ENCODE results near the gene CYTH4. TPM values are rescaled to one million over a fixed set of nuclear protein-coding genes. Genes with fewer than 3 reads are reported as not detected.
A peak's percentile ranks its signal among the peaks of the same experiment; 100 is the strongest.

Gene CYTH4
- polyA plus RNA-seq, 2 of the 4 experiments (the other 2 are of a cell fraction) = 0.05 to 0.10 TPM

DNA sequence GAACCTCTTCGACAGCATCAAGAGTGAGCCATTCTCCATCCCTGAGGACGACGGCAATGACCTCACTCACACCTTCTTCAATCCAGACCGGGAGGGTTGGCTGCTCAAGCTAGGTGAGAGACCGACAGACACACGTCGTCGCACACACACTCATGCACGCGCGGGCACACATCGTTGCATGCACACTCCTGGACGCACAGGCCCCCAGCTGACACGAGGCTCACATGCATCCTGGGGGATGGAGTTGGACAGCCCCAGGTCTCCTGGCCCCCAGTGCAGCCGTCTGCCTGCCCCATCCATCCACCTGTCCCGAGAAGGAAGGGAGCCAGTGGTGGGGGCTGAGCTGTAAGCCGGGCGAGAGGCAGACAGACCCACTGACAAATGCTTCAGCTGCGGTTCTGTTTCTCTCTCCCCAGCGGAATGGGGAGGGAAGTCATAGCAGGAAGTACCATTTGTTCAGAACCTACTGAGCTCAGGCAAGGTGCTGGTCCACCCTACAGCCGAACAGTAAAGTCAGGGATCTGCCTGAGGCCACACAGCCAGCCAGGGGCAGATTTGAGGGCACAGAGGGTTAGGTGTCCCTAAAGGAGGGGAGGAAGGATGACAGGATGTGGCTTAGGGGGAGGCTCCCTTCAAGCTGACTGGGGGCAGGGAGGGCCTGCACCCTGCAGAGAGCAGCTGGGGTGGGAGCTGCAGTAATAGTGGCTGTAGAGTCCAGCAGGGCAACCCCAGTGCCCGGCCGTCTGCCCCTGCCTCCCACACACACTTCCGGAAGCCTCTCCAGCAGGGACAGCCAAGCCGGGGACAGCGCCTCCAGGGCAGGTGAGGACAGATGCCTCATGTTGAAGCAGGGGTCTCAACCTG is 27.1 kb downstream of the CYTH4 start:
- DNase-seq (ENCODE audit: low read depth in 1 of 2, low spot score in 1 of 2) (no peak), FAIRE-seq (no peak), ATAC-seq (no peak)
- POLR2A ChIA-PET = no interaction called here
- no peak overlapping the region for H3K4me3 ChIP-seq
- H3K4me1 ChIP-seq = peaks cover 58% of the 10 kb centered on the region
- no peak overlapping the region for H3K4me2 ChIP-seq
- CTCF ChIA-PET = interaction anchor here (0.6 to 3.5 kb wide), 8 partner anchors 49 to 443 kb away, joined by 3 to 27 read pairs (median 4); no protein-coding TSS in a partner anchor
- no peaks in the 10 kb centered on the region for H3K9me3 ChIP-seq
- peak overlapping the region; percentile 50 to 76; a peak in 5 of 6 replicates for H3K27ac ChIP-seq
- TF ChIP-seq FOXS1 (CRISPR knock-in tag; IDR thresholded peaks at IDR 0.05) = no peak
- no peak for TF ChIP-seq PHF8 (IDR thresholded peaks at IDR 0.05; ENCODE audit: borderline replicate concordance, low read depth)
- TF ChIP-seq JUNB (IDR thresholded peaks at IDR 0.05) = no peak
- no peak for TF ChIP-seq KDM5A (IDR thresholded peaks at IDR 0.05)
- TF ChIP-seq TFCP2L1 (CRISPR knock-in tag; IDR thresholded peaks at IDR 0.05) = no peak
- no peak for TF ChIP-seq POLR2A (IDR thresholded peaks at IDR 0.05; ENCODE audit: low read length)
- TF ChIP-seq HOXA7 (CRISPR knock-in tag; IDR thresholded peaks at IDR 0.05) = no peak
- no peak for TF ChIP-seq CHD2 (IDR thresholded peaks at IDR 0.05; ENCODE audit: low read length, partially characterized antibody)
- TF ChIP-seq NR3C1 (IDR thresholded peaks at IDR 0.05) = no peak
- no peak for TF ChIP-seq CBX8 (IDR thresholded peaks at IDR 0.05)
- TF ChIP-seq NFE2L2 (conservative IDR thresholded peaks at IDR 0.05; ENCODE audit: low read length) = no peak
- TF ChIP-seq, protein P1, sequence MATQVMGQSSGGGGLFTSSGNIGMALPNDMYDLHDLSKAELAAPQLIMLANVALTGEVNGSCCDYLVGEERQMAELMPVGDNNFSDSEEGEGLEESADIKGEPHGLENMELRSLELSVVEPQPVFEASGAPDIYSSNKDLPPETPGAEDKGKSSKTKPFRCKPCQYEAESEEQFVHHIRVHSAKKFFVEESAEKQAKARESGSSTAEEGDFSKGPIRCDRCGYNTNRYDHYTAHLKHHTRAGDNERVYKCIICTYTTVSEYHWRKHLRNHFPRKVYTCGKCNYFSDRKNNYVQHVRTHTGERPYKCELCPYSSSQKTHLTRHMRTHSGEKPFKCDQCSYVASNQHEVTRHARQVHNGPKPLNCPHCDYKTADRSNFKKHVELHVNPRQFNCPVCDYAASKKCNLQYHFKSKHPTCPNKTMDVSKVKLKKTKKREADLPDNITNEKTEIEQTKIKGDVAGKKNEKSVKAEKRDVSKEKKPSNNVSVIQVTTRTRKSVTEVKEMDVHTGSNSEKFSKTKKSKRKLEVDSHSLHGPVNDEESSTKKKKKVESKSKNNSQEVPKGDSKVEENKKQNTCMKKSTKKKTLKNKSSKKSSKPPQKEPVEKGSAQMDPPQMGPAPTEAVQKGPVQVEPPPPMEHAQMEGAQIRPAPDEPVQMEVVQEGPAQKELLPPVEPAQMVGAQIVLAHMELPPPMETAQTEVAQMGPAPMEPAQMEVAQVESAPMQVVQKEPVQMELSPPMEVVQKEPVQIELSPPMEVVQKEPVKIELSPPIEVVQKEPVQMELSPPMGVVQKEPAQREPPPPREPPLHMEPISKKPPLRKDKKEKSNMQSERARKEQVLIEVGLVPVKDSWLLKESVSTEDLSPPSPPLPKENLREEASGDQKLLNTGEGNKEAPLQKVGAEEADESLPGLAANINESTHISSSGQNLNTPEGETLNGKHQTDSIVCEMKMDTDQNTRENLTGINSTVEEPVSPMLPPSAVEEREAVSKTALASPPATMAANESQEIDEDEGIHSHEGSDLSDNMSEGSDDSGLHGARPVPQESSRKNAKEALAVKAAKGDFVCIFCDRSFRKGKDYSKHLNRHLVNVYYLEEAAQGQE (IDR thresholded peaks at IDR 0.05) = no peak
- no peak for TF ChIP-seq MYC (IDR thresholded peaks at IDR 0.05; ENCODE audit: borderline replicate concordance, low read length)
- no peak for TF ChIP-seq GATA3 (IDR thresholded peaks at IDR 0.05; ENCODE audit: borderline replicate concordance)
- TF ChIP-seq, protein P2, sequence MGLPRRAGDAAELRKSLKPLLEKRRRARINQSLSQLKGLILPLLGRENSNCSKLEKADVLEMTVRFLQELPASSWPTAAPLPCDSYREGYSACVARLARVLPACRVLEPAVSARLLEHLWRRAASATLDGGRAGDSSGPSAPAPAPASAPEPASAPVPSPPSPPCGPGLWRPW (IDR thresholded peaks at IDR 0.05) = no peak
- TF ChIP-seq KDM1A (IDR thresholded peaks at IDR 0.05; ENCODE audit: low read depth) = no peak
- no peak for TF ChIP-seq RAD21 (conservative IDR thresholded peaks at IDR 0.05 in 1 of 2, IDR thresholded peaks at IDR 0.05 in 1 of 2)
- 83% methylated on average over 24 of the region's 26 CpGs for WGBS (ENCODE audit: missing lambda C conversion rate)

DNA sequence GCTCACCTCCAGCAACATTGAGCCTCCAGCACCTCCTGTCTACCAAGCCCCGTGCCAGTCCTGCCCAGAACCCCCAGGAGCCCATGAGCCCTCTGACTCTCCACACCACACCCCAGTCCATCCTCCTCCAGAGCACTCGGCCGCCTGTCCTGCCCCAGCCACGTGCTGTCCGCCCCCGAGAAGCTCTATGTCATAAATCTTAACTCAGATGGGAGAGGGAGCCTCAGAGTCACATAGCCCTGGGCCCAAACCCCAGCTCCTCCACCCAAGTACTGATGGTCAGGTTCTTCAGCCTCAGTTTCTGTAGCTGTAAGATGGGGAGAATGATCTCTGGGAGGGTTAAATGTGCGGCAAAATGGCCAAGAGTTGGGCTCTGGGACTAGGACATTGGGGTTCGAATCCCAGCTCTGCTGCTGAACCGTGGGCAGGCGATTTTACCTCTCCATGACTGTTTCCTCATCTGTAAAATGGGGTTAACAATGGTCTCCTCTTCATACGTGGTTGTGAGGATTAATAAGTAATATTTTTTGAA is 27.8 kb downstream of the CYTH4 start:
- ATAC-seq = no peak
- FAIRE-seq = no peak
- Histone ChIP-seq H3K4me3 (no peak overlapping the region), H3K9me3 (no peaks in the 10 kb centered on the region), H3K4me1 (peaks cover 54% of the 10 kb centered on the region), H3K4me2 (no peak overlapping the region), H3K27ac (peak overlapping the region in 1 of 2 experiments; percentile 76; a peak in 4 of 6 replicates)
- TF ChIP-seq MAFK (IDR thresholded peaks at IDR 0.05; ENCODE audit: partially characterized antibody) (no peak), MYC (IDR thresholded peaks at IDR 0.05; ENCODE audit: borderline replicate concordance, low read length) (no peak), GATA3 (IDR thresholded peaks at IDR 0.05; ENCODE audit: borderline replicate concordance) (no peak), JUNB (IDR thresholded peaks at IDR 0.05) (no peak), RAD21 (conservative IDR thresholded peaks at IDR 0.05 in 1 of 2, IDR thresholded peaks at IDR 0.05 in 1 of 2) (no peak), POLR2AphosphoS2 (conservative IDR thresholded peaks at IDR 0.05; ENCODE audit: low read length) (no peak), CBX2 (IDR thresholded peaks at IDR 0.05; ENCODE audit: borderline replicate concordance, low read depth) (no peak)
- TF ChIP-seq, protein P3, sequence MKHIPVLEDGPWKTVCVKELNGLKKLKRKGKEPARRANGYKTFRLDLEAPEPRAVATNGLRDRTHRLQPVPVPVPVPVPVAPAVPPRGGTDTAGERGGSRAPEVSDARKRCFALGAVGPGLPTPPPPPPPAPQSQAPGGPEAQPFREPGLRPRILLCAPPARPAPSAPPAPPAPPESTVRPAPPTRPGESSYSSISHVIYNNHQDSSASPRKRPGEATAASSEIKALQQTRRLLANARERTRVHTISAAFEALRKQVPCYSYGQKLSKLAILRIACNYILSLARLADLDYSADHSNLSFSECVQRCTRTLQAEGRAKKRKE (CRISPR knock-in tag; IDR thresholded peaks at IDR 0.05; ENCODE audit: low read depth) = no peak
- TF ChIP-seq, protein P4, sequence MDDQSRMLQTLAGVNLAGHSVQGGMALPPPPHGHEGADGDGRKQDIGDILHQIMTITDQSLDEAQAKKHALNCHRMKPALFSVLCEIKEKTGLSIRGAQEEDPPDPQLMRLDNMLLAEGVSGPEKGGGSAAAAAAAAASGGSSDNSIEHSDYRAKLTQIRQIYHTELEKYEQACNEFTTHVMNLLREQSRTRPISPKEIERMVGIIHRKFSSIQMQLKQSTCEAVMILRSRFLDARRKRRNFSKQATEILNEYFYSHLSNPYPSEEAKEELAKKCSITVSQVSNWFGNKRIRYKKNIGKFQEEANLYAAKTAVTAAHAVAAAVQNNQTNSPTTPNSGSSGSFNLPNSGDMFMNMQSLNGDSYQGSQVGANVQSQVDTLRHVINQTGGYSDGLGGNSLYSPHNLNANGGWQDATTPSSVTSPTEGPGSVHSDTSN (IDR thresholded peaks at IDR 0.05) = no peak
- TF ChIP-seq, protein P5, sequence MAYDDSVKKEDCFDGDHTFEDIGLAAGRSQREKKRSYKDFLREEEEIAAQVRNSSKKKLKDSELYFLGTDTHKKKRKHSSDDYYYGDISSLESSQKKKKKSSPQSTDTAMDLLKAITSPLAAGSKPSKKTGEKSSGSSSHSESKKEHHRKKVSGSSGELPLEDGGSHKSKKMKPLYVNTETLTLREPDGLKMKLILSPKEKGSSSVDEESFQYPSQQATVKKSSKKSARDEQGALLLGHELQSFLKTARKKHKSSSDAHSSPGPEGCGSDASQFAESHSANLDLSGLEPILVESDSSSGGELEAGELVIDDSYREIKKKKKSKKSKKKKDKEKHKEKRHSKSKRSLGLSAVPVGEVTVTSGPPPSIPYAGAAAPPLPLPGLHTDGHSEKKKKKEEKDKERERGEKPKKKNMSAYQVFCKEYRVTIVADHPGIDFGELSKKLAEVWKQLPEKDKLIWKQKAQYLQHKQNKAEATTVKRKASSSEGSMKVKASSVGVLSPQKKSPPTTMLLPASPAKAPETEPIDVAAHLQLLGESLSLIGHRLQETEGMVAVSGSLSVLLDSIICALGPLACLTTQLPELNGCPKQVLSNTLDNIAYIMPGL (CRISPR knock-in tag; IDR thresholded peaks at IDR 0.05; ENCODE audit: borderline replicate concordance) = no peak
- DNase-seq (ENCODE audit: low read depth in 1 of 2, low spot score in 1 of 2) = no peak
- ChIA-PET CTCF (interaction anchor here (0.6 to 3.5 kb wide), 9 partner anchors 14 to 297 kb away, joined by 3 to 27 read pairs (median 3); no protein-coding TSS in a partner anchor), POLR2A (no interaction called here)
- 75% methylated on average over 5 of the region's 11 CpGs for WGBS (ENCODE audit: missing lambda C conversion rate)
